NCI-H526 treated with DMSO at 0.1 percent for 48 hours (cell line): ENCODE measurements around the gene BMERB1.
"Not testable (repeated sequence)": the region's sequence is repeated elsewhere in the genome, so short reads cannot be mapped to it uniquely, and the experiment has no call there.

Source experiments
- DNase-seq: peaks from one replicate; lab custom pipeline; 2025; lab: John Stamatoyannopoulos, UW

Gene BMERB1

DNA sequence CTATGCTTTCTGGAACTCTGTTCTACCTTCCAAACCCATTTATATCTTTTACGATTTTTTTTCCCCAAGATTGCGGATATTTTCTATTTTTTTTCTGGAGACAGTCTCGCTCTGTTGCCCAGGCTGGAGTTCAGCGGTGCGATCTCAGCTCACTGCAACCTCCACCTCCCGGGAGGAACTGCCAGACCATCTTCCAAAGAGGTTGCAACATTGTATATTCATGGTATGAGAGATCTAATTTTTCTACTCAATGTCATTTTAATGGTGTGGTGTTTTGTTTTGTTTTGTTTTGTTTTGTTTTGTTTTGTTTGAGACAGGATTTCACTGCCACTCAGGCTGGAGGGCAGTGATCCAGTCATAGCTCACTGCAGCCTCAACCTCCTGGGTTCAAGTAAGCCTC lies 8.5 kb upstream of the BMERB1 start:
- DNase-seq: no peak

DNA sequence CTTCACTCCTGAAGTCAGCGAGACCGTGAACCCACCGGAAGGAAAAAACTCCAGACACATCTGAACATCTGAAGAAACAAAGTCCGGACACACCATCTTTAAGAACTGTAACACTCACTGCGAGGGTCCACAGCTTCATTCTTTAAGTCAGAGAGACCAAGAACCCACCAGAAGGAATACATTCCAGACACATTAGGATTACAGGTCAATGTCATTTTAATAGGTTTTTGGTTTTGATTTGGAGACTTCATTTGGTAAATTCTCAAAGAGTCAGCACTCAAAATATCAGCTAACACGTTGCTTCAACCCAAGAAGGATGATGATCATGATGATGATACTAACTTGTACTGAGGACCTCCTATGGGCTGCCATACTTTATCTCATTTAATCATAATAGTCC lies 7.6 kb upstream of the BMERB1 start:
- no peak for DNase-seq

DNA sequence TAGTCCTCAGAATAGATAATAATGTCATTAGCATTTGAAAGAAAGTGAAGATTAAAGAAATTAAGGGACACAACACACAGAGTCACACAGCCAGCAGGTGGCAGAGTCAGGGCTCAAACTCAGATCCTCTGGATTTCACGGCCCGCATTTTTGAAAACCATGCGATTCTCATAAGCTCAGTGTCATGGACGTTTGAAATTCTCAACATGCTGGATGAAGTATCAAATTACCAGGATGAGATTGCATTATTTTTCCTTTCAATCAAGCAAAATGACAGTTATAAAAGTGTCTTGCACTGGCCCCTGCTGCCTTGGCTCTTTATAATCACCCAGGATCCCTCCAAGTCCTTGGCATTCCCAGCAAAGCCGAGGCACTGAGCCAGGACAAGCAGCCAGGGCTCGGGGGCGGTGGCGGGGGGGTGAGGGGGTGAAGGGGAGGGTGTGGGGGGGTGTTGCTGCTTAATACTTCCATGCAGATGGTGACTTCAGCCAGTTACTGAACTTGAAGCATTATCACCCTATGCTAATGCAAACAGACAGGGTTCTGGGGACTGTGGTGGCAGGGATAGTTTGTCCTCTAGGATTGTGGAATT lies 6.6 kb upstream of the BMERB1 start:
- no peak for DNase-seq

DNA sequence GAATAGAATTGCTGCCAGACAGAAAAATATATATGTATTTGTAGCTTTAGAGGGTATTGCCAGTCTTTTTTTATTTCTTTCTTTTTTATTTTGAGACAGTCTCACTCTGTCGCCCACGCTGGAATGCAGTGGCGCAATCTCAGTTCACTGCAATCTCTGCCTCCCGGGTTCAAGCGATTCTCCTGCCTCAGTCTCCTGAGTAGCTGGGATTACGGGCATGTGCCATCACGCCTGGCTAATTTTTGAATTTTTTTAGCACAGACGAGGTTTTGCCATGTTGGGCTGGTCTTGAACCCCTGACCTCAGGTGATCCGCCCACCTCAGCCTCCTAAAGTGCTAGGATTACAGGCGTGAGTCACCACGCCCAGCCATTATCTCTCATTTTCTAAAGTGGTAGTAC lies 3.5 kb upstream of the BMERB1 start:
- not testable (repeated sequence) for DNase-seq

DNA sequence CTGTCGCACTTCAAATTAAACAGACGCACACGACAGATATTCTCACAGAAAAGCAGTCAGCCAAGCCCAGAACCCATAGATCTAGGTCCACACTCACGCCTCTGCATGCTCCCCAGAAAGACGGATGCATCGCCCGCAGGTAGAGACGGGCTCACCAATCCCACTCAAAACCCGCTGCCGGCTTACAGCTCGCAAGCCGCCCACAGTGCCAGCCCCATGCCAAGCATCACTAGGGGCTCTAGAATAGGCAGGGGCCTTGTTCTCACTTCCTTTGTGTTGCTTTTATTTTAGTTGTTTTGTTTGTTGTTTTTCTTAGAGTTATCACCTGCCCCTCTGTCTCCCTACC lies 336 bp upstream of the BMERB1 start:
- no peak for DNase-seq

DNA sequence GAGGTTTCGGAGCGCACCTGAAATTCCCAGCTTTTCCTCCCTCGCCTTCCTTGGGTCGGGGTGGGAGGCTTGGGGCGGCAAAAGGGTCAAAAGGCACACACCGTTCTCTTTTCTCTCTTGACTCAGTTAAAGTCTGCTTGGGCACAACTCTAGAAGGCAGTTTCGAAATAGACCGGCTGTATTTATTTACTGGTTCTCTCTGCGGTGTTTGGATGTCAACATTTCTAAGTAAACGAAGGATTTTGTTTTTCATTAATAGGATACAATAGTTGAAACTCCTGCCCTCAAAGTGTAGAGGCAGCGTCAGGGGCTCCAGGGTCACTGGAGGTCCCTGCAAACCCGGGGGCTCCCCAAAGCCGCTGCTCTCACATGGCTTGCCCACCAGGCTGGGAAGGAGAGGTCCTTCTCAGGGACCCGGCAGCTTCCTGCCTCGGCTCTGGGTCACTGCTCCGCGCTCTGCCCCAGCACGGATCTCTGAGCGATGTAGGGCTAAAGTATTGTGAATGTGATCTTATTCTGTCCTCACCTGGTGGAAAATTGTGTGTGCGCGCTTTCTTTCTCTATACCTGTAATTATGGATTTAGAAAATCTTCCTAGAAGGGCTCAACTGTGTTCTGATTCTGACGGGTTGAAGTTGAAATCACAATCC lies 952 bp downstream of the BMERB1 start:
- DNase-seq: peak; percentile 4

DNA sequence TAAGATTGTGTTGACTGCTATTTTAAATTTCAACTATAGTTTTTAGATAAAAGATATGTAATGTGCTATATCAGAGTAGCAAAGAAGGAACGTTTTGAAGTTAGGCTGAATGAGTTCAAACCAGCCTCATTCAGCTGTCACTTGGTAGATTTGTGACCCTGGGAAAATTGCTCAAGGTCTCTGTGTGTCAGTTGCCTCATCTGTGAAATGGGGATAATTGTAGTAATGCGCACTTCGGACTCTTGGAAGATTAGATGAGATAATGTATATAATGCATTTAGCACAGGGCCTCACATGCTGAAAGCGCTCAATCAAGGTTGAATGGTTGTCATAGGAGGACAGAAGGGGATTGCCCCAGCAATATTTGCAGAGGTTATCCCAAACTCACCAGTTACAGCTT lies 4.7 kb downstream of the BMERB1 start:
- no peak for DNase-seq

DNA sequence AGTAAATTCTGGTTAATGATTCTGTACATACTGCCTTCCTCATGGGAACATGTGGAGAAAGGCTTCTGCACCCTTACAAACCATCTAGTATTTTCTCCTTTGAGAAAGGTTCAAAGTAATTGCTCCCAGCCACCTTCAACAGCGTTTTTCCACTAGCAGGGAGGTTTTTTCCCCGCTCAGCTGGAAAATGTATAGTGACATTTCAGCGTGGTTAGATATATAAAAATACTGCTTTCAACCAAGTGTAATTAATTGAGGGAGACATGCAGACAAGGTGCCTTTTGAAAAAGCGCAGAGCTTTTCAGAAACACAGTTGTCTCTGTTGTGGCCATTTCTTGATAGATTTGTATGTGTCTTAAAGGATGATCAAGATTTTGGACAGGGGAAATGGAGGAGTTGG lies 5.1 kb downstream of the BMERB1 start:
- DNase-seq: no peak

DNA sequence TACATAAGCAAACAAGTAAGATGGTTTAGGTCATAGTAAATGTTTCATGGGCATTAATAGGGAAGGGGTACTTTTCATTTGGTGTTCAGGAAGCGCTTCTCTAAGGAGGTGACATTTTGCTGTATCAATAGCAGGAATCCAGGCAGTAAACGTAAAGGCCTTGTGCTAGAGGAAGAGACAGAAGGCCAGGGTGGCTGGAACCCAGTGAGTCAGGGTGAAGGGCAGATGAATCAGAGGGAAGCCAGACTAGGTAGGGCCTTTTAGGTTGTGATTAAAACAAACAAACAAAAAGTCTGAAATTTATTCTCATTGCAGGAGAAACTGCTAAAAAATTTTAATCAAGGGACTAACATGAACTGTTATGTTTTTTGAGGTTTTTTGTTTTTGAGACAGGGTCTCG lies 6.5 kb downstream of the BMERB1 start:
- DNase-seq: no peak

DNA sequence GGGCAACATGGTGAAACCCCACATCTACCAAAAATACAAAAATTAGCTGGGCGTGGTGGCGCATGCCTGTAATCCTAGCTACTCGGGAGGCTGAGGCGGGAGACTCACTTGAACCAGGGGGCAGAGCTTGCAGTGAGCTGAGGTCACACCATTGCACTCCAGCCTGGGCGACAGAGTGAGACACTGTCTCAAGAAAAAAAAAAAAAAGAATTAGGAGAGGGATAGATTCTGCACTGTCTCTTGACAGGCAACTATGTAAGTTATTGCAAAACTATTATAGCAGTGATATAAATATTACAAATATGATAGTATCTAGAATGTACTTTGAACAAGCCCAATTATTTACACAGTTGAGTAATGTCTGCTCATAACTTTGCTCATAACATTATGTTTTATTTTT lies 7.8 kb downstream of the BMERB1 start:
- not testable (repeated sequence) for DNase-seq

DNA sequence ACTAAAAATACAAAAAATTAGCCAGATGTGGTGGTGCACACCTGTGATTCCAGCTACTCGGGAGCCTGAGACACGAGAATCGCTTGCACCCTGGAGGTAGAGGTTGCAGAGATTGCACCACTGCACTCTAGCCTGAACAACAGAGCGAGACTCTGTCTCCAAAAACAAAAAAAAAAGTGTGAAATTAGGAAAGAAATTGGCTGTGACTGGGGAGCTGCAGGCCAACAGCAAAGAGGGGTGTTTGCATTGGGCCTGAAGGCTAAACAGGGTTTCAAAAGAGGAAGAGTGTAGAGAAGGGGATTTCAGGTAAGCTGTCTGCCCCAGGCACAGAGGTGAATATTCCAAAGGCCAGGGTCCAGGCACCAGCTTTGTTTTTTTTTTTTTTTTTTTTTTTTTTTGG lies 9.4 kb downstream of the BMERB1 start:
- no peak for DNase-seq

DNA sequence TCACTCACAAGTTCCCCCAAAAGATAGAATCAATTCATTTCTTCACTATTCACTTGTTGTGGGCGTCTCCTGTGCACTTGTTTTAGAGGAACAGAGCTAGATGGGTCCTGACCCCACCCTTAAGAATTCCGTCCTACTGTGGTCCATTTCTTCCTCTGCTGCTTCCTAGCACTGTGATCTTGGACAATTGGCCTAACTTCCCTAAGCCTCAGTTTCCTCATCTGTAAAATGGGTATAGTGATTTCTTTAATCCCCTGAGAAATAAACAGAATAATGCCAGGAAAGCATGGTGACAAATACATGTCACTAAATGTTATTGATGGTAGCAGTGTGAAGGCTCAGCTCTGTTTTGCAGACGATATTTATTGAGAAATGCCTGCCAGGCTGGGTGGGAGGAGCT lies 9.9 kb downstream of the BMERB1 start:
- DNase-seq: no peak

DNA sequence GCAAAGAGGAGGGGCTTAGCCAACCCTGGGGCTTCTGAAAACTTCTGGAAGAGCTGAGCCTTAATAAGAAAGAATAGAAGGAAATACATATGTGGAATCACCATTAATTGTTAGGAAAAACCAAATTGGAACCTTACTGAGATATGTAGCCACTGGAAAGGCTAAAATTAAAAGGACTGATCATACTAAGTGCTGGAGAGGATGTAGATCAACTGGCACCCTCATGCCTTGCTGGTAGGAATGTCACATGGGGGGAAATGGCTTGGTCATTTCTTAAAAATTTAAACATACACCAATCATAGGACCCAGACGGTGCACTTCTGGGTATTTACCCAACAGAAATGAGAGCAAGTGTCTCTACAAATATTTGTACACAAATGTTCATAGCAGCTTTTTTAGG lies 11.1 kb downstream of the BMERB1 start:
- DNase-seq: no peak

DNA sequence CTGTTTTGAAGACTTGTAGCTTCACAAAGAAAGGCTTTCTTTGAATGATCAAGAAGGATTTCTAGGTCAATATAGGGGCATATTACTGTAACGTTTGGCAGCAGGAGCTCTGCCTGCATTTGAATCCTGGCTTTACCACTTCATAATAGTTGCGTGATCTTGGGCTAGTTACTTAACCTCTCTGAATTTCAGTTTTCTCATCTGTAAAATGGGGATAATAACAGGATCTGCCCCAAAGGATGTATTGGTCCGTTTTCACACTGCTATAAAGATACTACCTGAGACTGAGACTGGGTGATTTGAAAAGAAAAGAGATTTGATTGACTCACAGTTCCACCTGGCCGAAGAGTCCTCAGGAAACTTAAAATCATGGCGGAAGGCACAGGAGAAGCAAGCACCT lies 12.5 kb downstream of the BMERB1 start:
- DNase-seq: no peak

DNA sequence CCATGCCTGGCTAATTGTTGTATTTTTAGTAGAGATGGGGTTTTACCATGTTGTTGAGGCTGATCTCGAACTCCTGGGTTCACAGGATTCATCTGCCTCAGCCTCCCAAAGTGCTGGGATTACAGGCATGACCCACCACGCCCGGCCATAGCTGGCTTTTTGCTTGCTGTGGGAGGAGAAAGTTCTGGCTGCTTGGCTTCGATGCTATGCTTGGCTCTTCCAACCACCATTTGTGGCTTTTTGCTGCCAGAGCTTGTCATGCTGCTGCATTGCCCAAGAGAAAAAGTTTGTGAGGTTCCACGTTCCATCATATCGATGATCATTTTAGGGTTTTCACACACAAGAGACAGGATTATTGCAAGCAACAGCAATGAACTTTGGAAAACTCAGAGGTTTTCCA lies 16.2 kb downstream of the BMERB1 start:
- DNase-seq: no peak

DNA sequence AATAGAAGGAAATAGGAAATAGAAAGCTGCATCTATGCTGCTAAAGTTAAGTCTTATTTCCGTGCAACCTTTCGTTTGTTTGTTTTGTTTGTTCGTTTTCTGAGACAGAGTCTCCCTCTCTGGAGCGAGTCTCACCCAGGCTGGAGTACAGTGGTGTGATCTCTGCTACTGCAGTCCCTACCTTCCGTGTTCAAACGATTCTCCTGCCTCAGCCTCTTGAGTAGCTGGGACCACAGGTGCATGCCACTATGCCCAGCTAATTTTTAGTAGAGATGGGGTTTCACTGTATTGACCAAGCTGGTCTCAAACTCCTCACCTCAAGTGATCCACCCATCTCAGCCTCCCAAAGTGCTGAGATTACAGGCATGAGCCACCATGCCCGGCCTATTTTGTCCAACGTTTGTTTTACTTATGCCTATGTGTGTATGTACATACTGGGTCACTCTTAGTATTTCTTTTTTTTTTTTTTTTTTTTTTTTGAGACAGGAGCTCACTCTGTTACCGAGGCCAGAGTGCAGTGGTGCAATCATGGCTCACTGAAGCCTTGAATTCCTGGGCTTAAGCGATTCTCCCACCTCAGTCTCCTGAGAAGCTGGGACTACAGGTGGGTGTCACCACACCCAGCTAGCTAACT lies 16.8 kb downstream of the BMERB1 start:
- no peak for DNase-seq

DNA sequence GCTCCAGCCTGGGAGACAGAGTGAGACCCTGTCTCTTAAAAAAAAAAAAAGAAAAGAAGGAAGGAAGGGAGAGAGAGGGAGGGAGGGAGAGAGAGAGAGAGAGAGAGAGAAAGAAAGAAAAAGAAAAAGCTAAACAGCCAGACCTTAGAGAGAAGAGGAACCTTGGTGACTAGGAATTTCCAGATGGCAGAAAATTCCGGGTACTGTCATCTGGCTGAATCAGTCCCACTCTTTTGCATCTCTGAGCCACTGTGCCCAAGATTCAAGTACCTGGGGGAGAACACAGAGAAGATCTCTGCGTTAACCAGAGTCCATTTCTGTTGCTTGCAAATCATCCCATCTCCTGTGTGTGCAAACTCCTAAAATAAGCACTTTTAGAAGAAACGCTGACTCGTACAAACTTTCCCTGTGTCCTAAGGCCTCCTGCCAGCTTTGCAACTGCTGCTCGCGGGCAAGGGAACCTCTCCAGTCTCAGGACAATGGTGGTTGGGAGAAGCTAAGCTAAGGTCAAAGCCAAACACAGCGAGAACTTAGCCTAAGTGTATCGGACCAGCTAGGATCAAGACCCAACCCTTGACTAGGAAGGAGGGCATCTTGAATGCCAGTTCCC lies 18.0 kb downstream of the BMERB1 start:
- no peak for DNase-seq

DNA sequence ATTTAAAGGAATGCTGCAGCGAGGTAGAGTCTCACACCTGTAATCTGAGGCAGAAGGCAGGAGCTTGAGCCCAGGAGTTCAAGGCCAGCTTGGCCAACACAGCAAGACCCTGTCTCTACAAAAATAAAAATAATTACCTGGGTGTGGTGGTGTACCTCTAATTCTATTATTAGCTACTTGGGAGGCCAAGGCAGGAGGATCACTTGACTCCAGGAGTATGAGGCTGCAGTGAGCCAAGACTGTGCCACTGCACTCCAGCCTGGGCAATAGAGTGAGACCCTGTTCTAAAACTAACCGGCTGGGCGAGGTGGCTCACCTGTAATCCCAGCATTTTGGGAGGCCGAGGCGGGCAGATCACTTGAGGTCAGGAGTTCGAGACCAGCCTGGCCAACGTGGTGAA lies 18.9 kb downstream of the BMERB1 start:
- not testable (repeated sequence) for DNase-seq

DNA sequence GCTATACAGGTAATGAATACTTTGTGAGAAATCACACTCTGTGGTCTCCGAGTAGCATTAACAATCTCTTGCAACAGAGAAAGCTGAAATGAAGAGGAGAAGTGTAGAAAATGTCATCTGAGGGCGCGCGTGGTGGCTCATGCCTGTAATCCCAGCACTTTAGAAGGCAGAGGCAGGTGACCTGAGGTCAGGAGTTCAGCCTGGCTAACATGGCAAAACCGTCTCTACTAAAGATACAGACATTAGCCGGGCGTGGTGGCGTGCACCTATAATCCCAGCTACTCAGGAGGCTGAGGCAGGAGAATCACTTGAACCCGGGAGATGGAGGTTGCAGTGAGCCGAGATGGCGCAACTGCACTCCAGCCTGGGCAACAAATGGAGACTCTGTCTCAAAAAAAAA lies 20.5 kb downstream of the BMERB1 start:
- not testable (repeated sequence) for DNase-seq

DNA sequence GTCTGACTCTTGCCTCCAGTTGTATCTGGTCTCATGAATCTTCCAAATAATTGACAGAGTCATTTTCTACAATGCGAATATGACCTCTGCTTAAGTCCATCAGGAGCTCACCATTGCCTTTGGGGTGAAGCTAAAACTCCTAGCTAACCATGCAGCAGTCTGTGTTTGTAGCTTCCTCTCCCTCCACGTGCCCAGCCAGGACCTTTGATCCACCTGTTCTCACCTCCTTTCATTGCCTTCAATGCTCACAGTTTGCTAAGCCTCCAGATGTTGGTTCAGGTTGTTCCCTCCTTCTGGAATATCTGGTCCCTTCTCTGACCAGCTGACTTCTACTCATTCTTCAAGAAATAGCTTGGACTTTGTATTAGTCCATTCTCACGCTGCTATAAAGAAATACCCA lies 23.0 kb downstream of the BMERB1 start:
- DNase-seq: no peak

DNA sequence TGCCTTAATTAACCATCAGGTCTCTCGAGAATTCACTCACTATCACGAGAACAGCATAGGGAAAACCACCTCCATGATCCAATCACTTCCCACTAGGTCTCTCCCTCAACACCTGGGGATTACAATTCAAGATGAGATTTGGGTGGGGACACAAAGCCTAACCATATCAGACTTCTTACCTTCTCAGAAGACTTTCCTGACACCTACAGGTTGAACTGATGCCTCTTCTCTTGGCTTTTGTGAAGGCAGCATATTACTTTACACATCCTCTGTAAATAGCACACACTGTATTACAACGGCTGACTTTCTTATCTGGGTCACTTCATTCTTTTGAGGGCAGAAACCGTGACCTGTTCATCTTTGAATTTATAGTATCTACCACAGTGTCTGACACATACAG lies 23.6 kb downstream of the BMERB1 start:
- no peak for DNase-seq

DNA sequence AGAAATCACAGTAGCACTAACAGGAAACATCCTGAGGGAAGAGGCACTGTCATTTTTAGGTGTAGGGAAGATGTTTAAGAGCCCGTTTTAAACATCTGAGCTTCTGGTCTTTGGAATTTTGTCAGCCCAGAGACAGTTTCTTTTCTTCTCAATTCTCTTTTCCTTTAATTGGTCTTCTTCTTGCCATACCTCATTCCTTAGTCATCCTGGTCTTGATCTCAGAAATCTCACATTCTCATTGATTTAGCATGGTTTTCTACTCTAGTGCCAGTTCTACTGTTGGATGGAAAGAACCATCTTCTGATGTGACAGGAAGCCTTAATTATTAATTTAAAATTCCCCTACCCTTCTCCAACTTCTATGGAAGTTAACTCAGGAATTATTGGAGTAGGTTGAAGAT lies 25.4 kb downstream of the BMERB1 start:
- DNase-seq: no peak

DNA sequence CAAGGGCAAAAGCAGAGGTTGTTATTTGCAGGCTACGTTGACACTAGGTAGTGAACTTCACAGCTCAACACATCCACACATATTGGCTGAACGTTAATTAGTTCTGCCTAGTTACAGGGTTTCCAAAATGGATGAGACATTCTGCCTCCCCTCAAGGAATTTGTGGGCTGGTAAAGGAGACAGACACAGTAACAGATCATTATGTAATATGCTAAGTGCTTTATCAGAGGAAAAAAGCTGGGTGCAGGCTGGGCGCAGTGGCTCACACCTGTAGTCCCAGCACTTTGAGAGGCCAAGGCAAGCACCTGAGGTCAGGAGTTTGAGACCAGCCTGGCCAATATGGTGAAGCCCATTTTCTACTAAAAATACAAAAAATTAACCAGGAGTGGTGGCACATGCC lies 26.2 kb downstream of the BMERB1 start:
- DNase-seq: no peak

DNA sequence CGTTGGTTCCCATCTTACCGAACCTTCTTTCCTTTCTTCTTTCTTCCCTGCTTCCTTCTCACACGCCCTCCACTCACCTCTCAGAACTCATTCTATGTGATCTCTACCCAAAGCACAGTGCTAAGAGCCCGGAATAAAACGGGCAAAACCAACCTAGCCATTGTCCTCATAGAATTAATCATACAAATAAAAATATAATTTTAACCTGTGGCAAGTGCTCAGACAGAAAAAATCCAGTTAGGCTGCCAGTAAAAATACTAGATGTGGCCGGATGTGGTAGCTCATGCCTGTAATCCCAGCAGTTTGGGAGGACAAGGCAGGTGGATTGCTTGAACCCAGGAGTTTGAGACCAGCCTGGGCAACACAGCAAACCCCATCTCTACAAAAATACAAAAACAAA lies 27.0 kb downstream of the BMERB1 start:
- no peak for DNase-seq
